ENCODE measurements around the gene TPCN2.

The TPCN2 gene

DNA sequence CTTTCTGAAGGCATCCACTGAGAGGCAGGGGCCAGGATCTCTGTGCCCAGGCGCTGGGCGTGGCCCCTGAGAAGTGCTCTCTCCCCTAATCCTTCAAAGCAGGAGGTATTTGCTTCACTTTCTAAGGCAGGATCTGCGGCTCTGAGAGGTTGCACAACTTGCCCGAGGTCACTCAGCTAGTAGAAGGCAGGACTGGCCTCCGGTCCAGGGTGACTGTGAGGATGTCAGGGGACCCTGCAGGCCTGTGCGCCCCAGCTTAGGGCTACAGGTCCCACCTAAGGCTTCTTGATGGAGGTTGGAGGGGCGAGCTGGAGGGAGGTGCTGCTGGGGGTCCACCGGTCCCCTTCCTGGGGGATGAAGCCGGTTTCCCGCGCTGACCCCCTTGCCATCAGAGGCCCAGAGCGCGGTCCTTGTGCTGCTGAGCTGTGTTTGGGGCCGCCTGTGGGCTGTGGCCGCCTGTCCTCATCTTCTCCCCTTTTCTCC lies 108.0 kb downstream of the TPCN2 start:
- TF ChIP-seq, protein P1, sequence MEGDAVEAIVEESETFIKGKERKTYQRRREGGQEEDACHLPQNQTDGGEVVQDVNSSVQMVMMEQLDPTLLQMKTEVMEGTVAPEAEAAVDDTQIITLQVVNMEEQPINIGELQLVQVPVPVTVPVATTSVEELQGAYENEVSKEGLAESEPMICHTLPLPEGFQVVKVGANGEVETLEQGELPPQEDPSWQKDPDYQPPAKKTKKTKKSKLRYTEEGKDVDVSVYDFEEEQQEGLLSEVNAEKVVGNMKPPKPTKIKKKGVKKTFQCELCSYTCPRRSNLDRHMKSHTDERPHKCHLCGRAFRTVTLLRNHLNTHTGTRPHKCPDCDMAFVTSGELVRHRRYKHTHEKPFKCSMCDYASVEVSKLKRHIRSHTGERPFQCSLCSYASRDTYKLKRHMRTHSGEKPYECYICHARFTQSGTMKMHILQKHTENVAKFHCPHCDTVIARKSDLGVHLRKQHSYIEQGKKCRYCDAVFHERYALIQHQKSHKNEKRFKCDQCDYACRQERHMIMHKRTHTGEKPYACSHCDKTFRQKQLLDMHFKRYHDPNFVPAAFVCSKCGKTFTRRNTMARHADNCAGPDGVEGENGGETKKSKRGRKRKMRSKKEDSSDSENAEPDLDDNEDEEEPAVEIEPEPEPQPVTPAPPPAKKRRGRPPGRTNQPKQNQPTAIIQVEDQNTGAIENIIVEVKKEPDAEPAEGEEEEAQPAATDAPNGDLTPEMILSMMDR (IDR thresholded peaks at IDR 0.05) = no peak
- H3K36me3 ChIP-seq (ENCODE audit: control insufficient read depth, insufficient read depth, low read length) = no peaks in the 10 kb centered on the region
- H3K79me2 ChIP-seq = no peaks in the 10 kb centered on the region
- no peak overlapping the region for H3K9ac ChIP-seq
- no peak overlapping the region for H2AFZ ChIP-seq
- H3K9me3 ChIP-seq (ENCODE audit: control insufficient read depth, low read length) = no peaks in the 10 kb centered on the region
- no peaks in the 10 kb centered on the region for H3K4me1 ChIP-seq
- no peak overlapping the region for H3K4me3 ChIP-seq (ENCODE audit: low read depth, low read length)
- no peaks in the 10 kb centered on the region for H3K27me3 ChIP-seq (ENCODE audit: control insufficient read depth, insufficient read depth, low read length)
- H3K27ac ChIP-seq = no peak overlapping the region
- H3K4me2 ChIP-seq (ENCODE audit: low read length) = no peak overlapping the region

DNA sequence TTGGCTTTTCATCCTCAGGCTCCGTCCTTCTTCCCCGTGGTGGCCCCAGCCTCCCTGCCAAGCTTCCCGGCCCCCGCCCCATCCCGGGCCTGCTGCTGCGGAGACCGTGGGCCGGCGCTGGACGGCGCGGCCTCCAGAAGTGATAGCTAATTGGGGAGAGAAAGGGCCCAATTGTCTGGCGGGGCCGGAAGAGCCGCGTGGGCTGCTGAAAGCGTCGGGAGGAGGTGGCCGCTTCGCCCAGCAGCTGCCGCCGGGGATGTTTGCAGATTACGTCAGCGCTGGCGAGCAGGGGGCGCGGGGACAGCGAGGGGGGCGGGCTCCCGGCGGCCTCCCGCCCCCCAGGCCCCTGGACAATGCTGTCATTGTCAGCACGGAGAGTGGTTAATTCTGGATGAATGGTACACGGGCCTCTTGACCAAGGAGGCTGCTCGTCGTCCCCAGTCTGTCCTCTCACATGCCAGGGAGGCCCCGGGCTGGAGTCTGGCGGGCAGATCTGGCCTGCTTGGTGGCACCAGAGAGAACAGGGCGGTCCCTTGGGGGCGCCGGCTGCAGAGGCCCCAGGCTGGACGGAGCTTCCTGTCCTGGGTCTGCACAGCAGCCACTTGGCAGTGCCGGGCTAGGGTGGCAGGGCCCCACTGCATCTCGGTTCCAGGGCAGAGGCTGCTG lies 108.6 kb downstream of the TPCN2 start:
- no peak overlapping the region for H3K4me3 ChIP-seq (ENCODE audit: low read depth, low read length)
- H3K4me2 ChIP-seq (ENCODE audit: low read length) = no peak overlapping the region
- H3K4me1 ChIP-seq = no peaks in the 10 kb centered on the region
- no peaks in the 10 kb centered on the region for H3K9me3 ChIP-seq (ENCODE audit: control insufficient read depth, low read length)
- no peak overlapping the region for H3K9ac ChIP-seq
- H2AFZ ChIP-seq = no peak overlapping the region
- TF ChIP-seq, protein P1 (IDR thresholded peaks at IDR 0.05) = no peak
- no peaks in the 10 kb centered on the region for H3K36me3 ChIP-seq (ENCODE audit: control insufficient read depth, insufficient read depth, low read length)
- H3K27me3 ChIP-seq (ENCODE audit: control insufficient read depth, insufficient read depth, low read length) = no peaks in the 10 kb centered on the region
- H3K27ac ChIP-seq = no peak overlapping the region
- no peaks in the 10 kb centered on the region for H3K79me2 ChIP-seq

DNA sequence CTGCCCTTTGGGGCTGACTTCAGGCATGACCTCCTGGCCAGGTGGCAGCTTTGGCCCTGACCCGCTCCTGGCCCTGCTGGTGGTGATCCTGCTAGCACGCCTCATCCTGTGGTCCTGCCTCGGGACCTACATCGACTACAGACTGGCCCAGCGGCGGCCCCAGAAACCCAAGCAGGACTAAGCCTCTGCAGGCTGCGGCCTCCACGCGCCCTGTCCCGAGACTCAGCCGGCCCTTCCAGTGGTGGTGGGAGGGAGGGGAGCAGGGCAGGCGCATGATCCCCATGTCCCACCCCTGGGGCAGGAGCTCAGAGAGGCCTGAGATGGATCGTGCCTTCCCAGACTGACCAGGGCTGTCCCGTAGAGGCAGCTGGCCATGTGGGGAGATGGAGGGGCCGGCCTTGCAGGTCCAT lies 109.1 kb downstream of the TPCN2 start:
- TF ChIP-seq, protein P1 (IDR thresholded peaks at IDR 0.05) = no peak
- Histone ChIP-seq H3K79me2 (no peaks in the 10 kb centered on the region), H2AFZ (no peak overlapping the region), H3K9ac (no peak overlapping the region), H3K4me1 (no peaks in the 10 kb centered on the region), H3K27me3 (ENCODE audit: control insufficient read depth, insufficient read depth, low read length) (no peaks in the 10 kb centered on the region), H3K9me3 (ENCODE audit: control insufficient read depth, low read length) (no peaks in the 10 kb centered on the region), H3K4me2 (ENCODE audit: low read length) (no peak overlapping the region), H3K36me3 (ENCODE audit: control insufficient read depth, insufficient read depth, low read length) (no peaks in the 10 kb centered on the region), H3K27ac (no peak overlapping the region), H3K4me3 (ENCODE audit: low read depth, low read length) (no peak overlapping the region)

DNA sequence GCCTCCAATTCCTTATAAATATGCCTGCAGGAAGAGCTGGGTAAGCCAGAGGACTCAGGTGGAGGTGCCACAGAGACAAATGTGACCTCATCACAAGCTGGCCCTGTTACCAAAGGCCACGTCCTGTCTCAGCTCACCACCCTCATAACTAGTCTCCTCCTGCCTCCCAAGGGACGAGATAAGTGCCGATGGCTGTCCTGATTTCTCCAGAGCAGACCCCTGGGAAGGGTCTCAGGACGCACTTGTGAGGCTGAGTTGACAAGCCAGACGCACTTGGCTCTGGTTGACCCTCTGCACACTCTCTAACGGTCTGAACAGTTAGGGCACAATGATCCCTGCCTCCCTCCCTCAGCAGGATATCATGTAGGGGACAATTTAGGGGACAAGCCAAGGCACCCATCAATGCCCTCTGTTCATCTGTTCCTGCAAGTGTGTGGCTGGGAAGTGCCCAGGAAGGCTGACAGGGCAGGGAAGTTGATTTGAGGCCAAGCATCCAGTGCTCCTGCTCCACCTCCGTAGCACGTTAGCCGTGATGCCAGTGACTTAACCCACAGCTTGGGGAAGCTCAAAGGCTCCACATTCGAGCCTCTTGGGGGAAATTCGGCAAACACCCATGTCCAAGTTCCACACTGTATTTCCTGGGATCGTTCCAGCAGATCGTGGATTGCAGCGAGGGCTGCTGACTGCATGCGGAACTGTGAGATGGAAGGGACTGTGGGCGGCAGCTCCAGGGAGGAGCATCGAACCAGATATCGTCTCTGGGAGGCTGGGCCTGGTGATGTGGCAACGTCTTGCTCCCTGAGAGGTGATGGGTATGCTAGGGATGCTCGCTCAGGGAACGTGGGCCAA lies 109.8 kb downstream of the TPCN2 start:
- no peak overlapping the region for H3K9ac ChIP-seq
- no peaks in the 10 kb centered on the region for H3K4me1 ChIP-seq
- no peaks in the 10 kb centered on the region for H3K79me2 ChIP-seq
- H3K4me2 ChIP-seq (ENCODE audit: low read length) = no peak overlapping the region
- no peaks in the 10 kb centered on the region for H3K9me3 ChIP-seq (ENCODE audit: control insufficient read depth, low read length)
- TF ChIP-seq, protein P1 (IDR thresholded peaks at IDR 0.05) = no peak
- no peak overlapping the region for H3K4me3 ChIP-seq (ENCODE audit: low read depth, low read length)
- H2AFZ ChIP-seq = no peak overlapping the region
- H3K36me3 ChIP-seq (ENCODE audit: control insufficient read depth, insufficient read depth, low read length) = no peaks in the 10 kb centered on the region
- no peaks in the 10 kb centered on the region for H3K27me3 ChIP-seq (ENCODE audit: control insufficient read depth, insufficient read depth, low read length)
- H3K27ac ChIP-seq = no peak overlapping the region
